HTR-8/SVneo (cell line): ENCODE results near the gene BCL2L12.
"Not testable (repeated sequence)": the region's sequence is repeated elsewhere in the genome, so short reads cannot be mapped to it uniquely, and the experiment has no call there.

ENCODE experiments used
- DNase-seq: peaks from one replicate; pipeline ENCODE4 v3.0.0; 2011; ENCODE audit warnings: low spot score, mixed read lengths; ENCODE audit not compliant: insufficient read length
- FAIRE-seq: peaks from 2 replicates; lab custom pipeline; 2011; peaks lifted over from hg19 to GRCh38; lab: Jason Lieb, UNC

Gene BCL2L12

GRCh38 chr19:49700563-49700962 is 34.8 kb downstream of the BCL2L12 start:
- no peak for DNase-seq
- FAIRE-seq, result no peak

- DNase-seq (no peak), FAIRE-seq (no peak)
Observed at GRCh38 chr19:49701271-49701786, 35.6 kb downstream of the BCL2L12 start.

GRCh38 chr19:49704888-49705642 is 39.3 kb downstream of the BCL2L12 start:
- no peak for DNase-seq
- no peak for FAIRE-seq

GRCh38 chr19:49705919-49706318 is 40.2 kb downstream of the BCL2L12 start:
- no peak for DNase-seq
- no peak for FAIRE-seq

- no peak for FAIRE-seq
- DNase-seq, result peak; percentile 29
Observed at GRCh38 chr19:49710372-49710951, 44.7 kb downstream of the BCL2L12 start.

- FAIRE-seq, result no peak
Observed at GRCh38 chr19:49712397-49712859, 46.7 kb downstream of the BCL2L12 start.

GRCh38 chr19:49713236-49713845 is 47.6 kb downstream of the BCL2L12 start:
- DNase-seq, result no peak
- no peak for FAIRE-seq

More at GRCh38 chr19:49712397-49712859, 46.7 kb downstream of the BCL2L12 start:
- peak; percentile 17 for DNase-seq

GRCh38 chr19:49716154-49716553 is 50.4 kb downstream of the BCL2L12 start:
- FAIRE-seq (no peak), DNase-seq (no peak)

GRCh38 chr19:49718511-49718910 is 52.8 kb downstream of the BCL2L12 start:
- FAIRE-seq, result no peak
- no peak for DNase-seq

GRCh38 chr19:49718991-49719390 is 53.3 kb downstream of the BCL2L12 start:
- FAIRE-seq (no peak), DNase-seq (no peak)

- not testable (repeated sequence) for DNase-seq, FAIRE-seq
Observed at GRCh38 chr19:49719420-49719819, 53.7 kb downstream of the BCL2L12 start.
